ENCODE measurements around the gene SSH3.

- TF ChIP-seq REST (IDR thresholded peaks at IDR 0.05; ENCODE audit: low read depth, low read length), result no peak
- TF ChIP-seq CTCF (IDR thresholded peaks at IDR 0.05), result no peak
- no peak for TF ChIP-seq POLR2AphosphoS5 (IDR thresholded peaks at IDR 0.05; ENCODE audit: low read depth, low read length)
- no peak for TF ChIP-seq JUND (IDR thresholded peaks at IDR 0.05)
Measured at GRCh38 chr11:67322049-67322448, 18.7 kb downstream of the SSH3 start.
